CD14-positive monocyte (primary cell): ENCODE results near the gene MON2. TPM values are rescaled to one million over a fixed set of nuclear protein-coding genes. Genes with fewer than 3 reads are reported as not detected.

ENCODE experiments used
- DNase-seq, 3 donors: peaks; one replicate each; pipeline ENCODE4 v3.0.0-alpha.2; 2011 to 2022
- H2AFZ ChIP-seq: 2 replicates; pipeline ENCODE4 v1.6.0; 2012; ENCODE audit warnings: mild to moderate bottlenecking, low read depth, low read length, inconsistent platforms; ENCODE audit not compliant: insufficient read depth, poor library complexity, severe bottlenecking
- H3K27ac ChIP-seq, 2 donors: 1 replicate in 1 of 2; 2 replicates in 1 of 2; pipeline ENCODE4 v1.5.1; 2012 to 2013; ENCODE audit warnings: low read length in 2 of 2, control low read depth in 1 of 2, inconsistent platforms in 1 of 2, low read depth in 1 of 2, mild to moderate bottlenecking in 1 of 2
- H3K27me3 ChIP-seq, 2 donors: one replicate each; pipeline versions ENCODE4 v1.6.0 to v1.6.1; 2011 to 2013; ENCODE audit warnings: low read length in 2 of 2; ENCODE audit not compliant: control insufficient read depth in 2 of 2, insufficient read depth in 2 of 2
- H3K36me3 ChIP-seq, 2 donors: replicated peaks in 1 of 2; 1 replicate in 1 of 2; 2 replicates in 1 of 2; pipeline versions ENCODE4 v1.5.1 to v1.6.1; 2012 to 2013; ENCODE audit warnings: low read length in 2 of 2, control low read depth in 1 of 2, inconsistent platforms in 1 of 2, mild to moderate bottlenecking in 1 of 2; ENCODE audit not compliant: insufficient read depth in 2 of 2, control insufficient read depth in 1 of 2
- H3K4me1 ChIP-seq, 2 donors: 1 replicate in 1 of 2; 2 replicates in 1 of 2; pipeline versions ENCODE4 v1.5.1 to v1.6.1; 2012 to 2013; ENCODE audit warnings: low read length in 2 of 2, control low read depth in 1 of 2, inconsistent platforms in 1 of 2, mild to moderate bottlenecking in 1 of 2, moderate library complexity in 1 of 2; ENCODE audit not compliant: insufficient read depth in 2 of 2, control insufficient read depth in 1 of 2
- H3K4me2 ChIP-seq: replicated peaks from 2 replicates; pipeline ENCODE3; 2012; ENCODE audit warnings: low read length, moderate library complexity, mild to moderate bottlenecking; ENCODE audit not compliant: poor library complexity, severe bottlenecking; ENCODE audit errors: extremely low read depth
- H3K4me3 ChIP-seq, 3 experiments: fragments of 200-600 bp in 1 of 3; sonication (generic) in 1 of 3; replicated peaks in 1 of 3; 1 replicate in 2 of 3; 2 replicates in 1 of 3; pipeline ENCODE4 v1.5.1; 2011 to 2013; ENCODE audit warnings: low read length in 3 of 3, mild to moderate bottlenecking in 3 of 3, control low read depth in 2 of 3, low read depth in 2 of 3, inconsistent platforms in 1 of 3, moderate library complexity in 1 of 3
- H3K79me2 ChIP-seq: 2 replicates; pipeline ENCODE4 v1.6.0; 2012; ENCODE audit warnings: mild to moderate bottlenecking, control low read depth, inconsistent platforms, low read length, moderate library complexity; ENCODE audit not compliant: insufficient read depth
- H3K9ac ChIP-seq: 2 replicates; pipeline ENCODE4 v1.6.0; 2017; ENCODE audit warnings: low read length, mild to moderate bottlenecking; ENCODE audit not compliant: insufficient read depth, poor library complexity, severe bottlenecking
- H3K9me3 ChIP-seq, 2 donors: replicated peaks in 1 of 2; 1 replicate in 1 of 2; 2 replicates in 1 of 2; pipeline versions ENCODE4 v1.5.1 to v1.6.1; 2012 to 2013; ENCODE audit warnings: low read length in 2 of 2, control low read depth in 1 of 2; ENCODE audit not compliant: control insufficient read depth in 1 of 2, insufficient read depth in 1 of 2
- H4K20me1 ChIP-seq: 2 replicates; pipeline ENCODE4 v1.6.0; 2012; ENCODE audit warnings: mild to moderate bottlenecking, low read length, control low read depth, moderate library complexity; ENCODE audit not compliant: insufficient read depth
- H3K27ac Mint-ChIP-seq, 7 donors: one replicate each; pipeline ENCODE4 v1.8.0; 2020; ENCODE audit warnings: mild to moderate bottlenecking in 7 of 7, mixed read lengths in 7 of 7, moderate library complexity in 6 of 7, inconsistent platforms in 2 of 7
- H3K27me3 Mint-ChIP-seq, 3 donors: one replicate each; pipeline ENCODE4 v1.8.0; 2021 to 2022; ENCODE audit warnings: low read depth in 3 of 3, mild to moderate bottlenecking in 3 of 3, mixed read lengths in 3 of 3, moderate library complexity in 3 of 3, inconsistent platforms in 1 of 3
- H3K36me3 Mint-ChIP-seq, 2 donors: one replicate each; pipeline ENCODE4 v1.8.0; 2020; ENCODE audit warnings: mixed read lengths in 2 of 2, inconsistent platforms in 1 of 2, mild to moderate bottlenecking in 1 of 2
- H3K4me1 Mint-ChIP-seq: one replicate; pipeline ENCODE4 v1.8.0; 2020; ENCODE audit warnings: mild to moderate bottlenecking, mixed read lengths
- H3K4me3 Mint-ChIP-seq, 2 donors: one replicate each; pipeline ENCODE4 v1.8.0; 2020; ENCODE audit warnings: mild to moderate bottlenecking in 2 of 2, mixed read lengths in 2 of 2, moderate library complexity in 1 of 2
- H3K9me3 Mint-ChIP-seq, 7 donors: one replicate each; pipeline ENCODE4 v1.8.0; 2020 to 2022; ENCODE audit warnings: mixed read lengths in 7 of 7, mild to moderate bottlenecking in 6 of 7, moderate library complexity in 6 of 7, inconsistent platforms in 2 of 7
- WGBS: methylation state at CpG from one replicate; pipeline ENCODE4 v1.1.5; 2013; ENCODE audit warnings: missing lambda C conversion rate; ENCODE audit not compliant: insufficient coverage; 5-methylcytosine and 5-hydroxymethylcytosine counted together
- intact Hi-C, 2 donors: fragments of 100-400 bp; cut with micrococcal nuclease; formaldehyde crosslinking; loops; one replicate each; pipeline versions ENCODE4 v1.15.0 to v1.15.1; 2023
- polyA plus RNA-seq, 3 donors: library from polyadenylated mRNA; depleted of rRNA in 1 of 3; unstranded in 2 of 3; stranded (reverse) in 1 of 3; fragments of 300-500 nt in 2 of 3; fragments of >200 nt in 1 of 3; fragmentation: Illumina TruSeq in 2 of 3; gene quantifications; 1 replicate in 2 of 3; 2 replicates in 1 of 3; pipeline ENCODE4 v1.2.3, GENCODE V29; 2012 to 2021
- TF ChIP-seq, protein P1 (sequence below): fragments of 200-600 bp; IDR thresholded peaks from one replicate; pipeline ENCODE4 v1.8.0; 2022; ENCODE audit warnings: antibody characterized with exemption, mild to moderate bottlenecking

MON2 gene
- polyA plus RNA-seq, 3 donors: 6.8 to 17.0 (median 9.6) TPM

DNA sequence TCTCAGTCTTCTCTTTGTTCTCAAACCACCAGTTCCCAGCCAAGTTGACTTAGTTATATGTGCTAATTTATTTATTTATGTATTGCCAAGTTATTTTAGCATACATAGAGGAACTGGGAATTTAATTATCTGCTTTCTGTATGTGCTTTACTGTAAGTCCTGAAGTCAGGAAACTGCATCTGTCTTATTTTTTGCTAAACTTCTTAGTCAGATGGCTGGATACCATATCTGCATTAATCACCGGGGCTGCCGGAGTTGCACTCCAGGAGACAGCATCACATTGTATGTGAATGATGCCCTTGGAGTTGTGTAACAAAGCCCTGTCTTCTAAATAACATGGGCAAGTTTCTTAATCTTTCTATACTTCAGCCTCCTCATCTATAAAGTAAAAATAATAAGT lies 96.2 kb downstream of the MON2 start:
- TF ChIP-seq, protein P1, sequence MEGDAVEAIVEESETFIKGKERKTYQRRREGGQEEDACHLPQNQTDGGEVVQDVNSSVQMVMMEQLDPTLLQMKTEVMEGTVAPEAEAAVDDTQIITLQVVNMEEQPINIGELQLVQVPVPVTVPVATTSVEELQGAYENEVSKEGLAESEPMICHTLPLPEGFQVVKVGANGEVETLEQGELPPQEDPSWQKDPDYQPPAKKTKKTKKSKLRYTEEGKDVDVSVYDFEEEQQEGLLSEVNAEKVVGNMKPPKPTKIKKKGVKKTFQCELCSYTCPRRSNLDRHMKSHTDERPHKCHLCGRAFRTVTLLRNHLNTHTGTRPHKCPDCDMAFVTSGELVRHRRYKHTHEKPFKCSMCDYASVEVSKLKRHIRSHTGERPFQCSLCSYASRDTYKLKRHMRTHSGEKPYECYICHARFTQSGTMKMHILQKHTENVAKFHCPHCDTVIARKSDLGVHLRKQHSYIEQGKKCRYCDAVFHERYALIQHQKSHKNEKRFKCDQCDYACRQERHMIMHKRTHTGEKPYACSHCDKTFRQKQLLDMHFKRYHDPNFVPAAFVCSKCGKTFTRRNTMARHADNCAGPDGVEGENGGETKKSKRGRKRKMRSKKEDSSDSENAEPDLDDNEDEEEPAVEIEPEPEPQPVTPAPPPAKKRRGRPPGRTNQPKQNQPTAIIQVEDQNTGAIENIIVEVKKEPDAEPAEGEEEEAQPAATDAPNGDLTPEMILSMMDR: no peak
- Histone ChIP-seq H3K4me3 (no peak overlapping the region), H3K27me3 (no peaks in the 10 kb centered on the region), H4K20me1 (no peaks in the 10 kb centered on the region), H3K4me1 (no peaks in the 10 kb centered on the region), H3K9me3 (no peaks in the 10 kb centered on the region), H3K9ac (no peak overlapping the region), H3K4me2 (no peak overlapping the region), H3K27ac (no peak overlapping the region), H2AFZ (no peak overlapping the region), H3K36me3 (peaks cover 61 to 89% of the 10 kb centered on the region in 2 donors), H3K79me2 (no peaks in the 10 kb centered on the region)
- H3K4me3 Mint-ChIP-seq: no peak overlapping the region
- WGBS: no CpG with 5 or more reads among the region's 2 CpGs
- no peaks in the 10 kb centered on the region for H3K27me3 Mint-ChIP-seq
- H3K4me1 Mint-ChIP-seq: no peaks in the 10 kb centered on the region
- intact Hi-C loops: no loop called here
- peak in 1 of 3 donors; percentile 9 for DNase-seq
- peaks cover 50 to 64% of the 10 kb centered on the region in 2 donors for H3K36me3 Mint-ChIP-seq
- H3K9me3 Mint-ChIP-seq: no peaks in the 10 kb centered on the region
- H3K27ac Mint-ChIP-seq: no peak overlapping the region

DNA sequence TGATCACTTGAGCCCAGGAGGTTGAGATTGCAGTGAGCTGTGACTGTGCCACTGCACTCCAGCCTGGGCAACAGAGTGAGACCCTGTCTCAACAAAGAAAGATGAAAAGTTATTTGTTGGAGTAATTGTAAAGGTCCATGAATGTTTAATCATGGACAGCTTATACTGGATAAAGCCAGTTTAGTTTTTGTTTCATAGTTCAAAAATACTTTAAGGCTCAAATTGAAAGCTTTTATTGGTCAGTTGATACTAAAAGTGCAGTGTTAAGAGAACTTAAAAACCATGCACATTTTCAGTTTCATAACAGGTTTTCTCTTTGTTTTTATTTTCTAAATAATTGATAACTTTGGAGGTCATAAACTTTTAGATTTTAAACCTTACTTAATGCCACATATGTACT lies 108.4 kb downstream of the MON2 start:
- Mint-ChIP-seq H3K27ac (no peak overlapping the region), H3K36me3 (peaks cover 37 to 56% of the 10 kb centered on the region in 2 donors), H3K27me3 (no peaks in the 10 kb centered on the region), H3K4me3 (no peak overlapping the region), H3K4me1 (no peaks in the 10 kb centered on the region), H3K9me3 (no peaks in the 10 kb centered on the region)
- H3K4me1 ChIP-seq: no peaks in the 10 kb centered on the region
- no peaks in the 10 kb centered on the region for H3K79me2 ChIP-seq
- TF ChIP-seq, protein P1: no peak
- H3K27ac ChIP-seq: no peak overlapping the region
- no peaks in the 10 kb centered on the region for H3K9me3 ChIP-seq
- H3K36me3 ChIP-seq: peaks cover 47 to 68% of the 10 kb centered on the region in 2 donors
- DNase-seq: no peak
- H3K27me3 ChIP-seq: no peaks in the 10 kb centered on the region
- H3K4me3 ChIP-seq: no peak overlapping the region
- H3K4me2 ChIP-seq: no peak overlapping the region
- H3K9ac ChIP-seq: no peak overlapping the region
- intact Hi-C loops: no loop called here
- H4K20me1 ChIP-seq: no peaks in the 10 kb centered on the region
- H2AFZ ChIP-seq: no peak overlapping the region
